GM03348 (cell line): ENCODE data around the gene ATOH8.
"Not testable (repeated sequence)": the region's sequence is repeated elsewhere in the genome, so short reads cannot be mapped to it uniquely, and the experiment has no call there.

Experiments
- DNase-seq: peaks from one replicate; pipeline ENCODE4 v3.0.0; 2012; ENCODE audit warnings: low spot score

The ATOH8 gene

DNA sequence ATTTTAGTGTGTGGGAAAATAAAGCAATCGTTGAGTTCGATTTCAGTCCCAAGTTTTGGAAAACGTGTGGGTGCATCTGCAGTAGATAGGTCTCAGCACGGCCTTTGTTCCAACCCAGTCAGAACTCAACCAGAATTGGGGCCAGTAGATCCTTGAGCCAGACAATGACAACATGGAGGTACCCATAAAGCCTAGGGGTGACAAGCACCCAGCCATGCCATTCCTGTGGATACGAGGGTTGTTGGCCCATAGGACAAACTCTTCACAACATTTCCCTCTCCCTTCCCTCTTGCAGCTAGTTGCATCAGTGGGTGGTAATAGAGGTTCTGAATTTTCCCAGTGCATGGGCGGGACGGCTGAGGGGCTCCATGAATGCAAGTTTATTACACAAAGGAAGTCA is 74.9 kb downstream of the ATOH8 start:
- no peak for DNase-seq

DNA sequence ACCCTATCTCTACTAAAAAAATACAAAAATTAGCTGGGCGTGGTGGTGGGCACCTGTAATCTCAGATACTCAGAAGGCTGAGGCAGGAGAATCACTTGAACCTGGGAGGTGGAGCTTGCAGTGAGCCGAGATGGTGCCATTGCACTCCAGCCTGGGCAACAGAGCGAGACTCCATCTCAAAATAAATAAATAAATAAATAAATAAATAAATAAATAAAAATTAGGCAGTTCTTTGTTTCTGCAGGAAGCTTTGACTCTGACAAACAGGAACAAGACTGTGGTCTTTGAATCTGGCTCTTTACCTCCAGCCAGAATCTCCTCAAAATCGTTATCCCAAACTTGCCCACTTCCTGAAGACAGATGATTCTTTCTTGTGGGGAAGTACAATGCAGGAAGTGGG is 75.6 kb downstream of the ATOH8 start:
- not testable (repeated sequence) for DNase-seq

DNA sequence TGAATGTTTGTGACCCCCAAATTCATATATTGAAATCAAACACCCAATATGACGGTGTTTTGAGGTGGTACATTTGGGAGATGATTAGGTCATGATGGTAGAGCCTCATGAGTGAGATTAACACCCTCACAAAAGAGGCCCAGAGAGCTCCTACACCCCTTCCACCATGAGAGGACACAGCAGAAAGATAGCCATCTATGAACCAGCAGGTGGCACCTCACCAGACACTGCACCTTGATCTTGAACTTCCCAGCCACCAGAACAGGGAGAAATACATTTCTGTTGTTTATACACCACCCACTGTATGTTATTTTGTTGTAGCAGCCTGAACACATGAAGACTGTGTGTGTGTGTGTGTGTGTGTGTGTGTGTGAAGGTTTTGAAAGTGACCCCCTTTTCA is 76.9 kb downstream of the ATOH8 start:
- no peak for DNase-seq

DNA sequence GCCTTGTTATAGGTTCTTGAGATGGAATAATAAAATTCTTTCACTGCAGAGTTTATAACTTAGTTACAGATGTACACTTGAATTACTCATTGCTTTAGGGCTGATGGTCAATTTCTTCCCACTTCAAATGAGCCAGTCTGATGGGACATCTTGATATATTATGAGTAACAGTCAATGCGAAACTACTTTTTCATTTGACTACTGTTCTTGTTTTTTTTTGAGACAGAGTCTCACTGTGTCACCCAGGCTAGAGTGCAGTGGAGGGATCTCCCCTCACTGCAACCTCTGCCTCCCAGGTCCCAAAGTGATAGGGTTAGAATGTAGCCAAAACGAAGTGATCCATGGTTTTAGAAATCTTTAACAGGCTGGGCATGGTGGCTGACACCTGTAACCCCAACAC is 77.9 kb downstream of the ATOH8 start:
- no peak for DNase-seq

DNA sequence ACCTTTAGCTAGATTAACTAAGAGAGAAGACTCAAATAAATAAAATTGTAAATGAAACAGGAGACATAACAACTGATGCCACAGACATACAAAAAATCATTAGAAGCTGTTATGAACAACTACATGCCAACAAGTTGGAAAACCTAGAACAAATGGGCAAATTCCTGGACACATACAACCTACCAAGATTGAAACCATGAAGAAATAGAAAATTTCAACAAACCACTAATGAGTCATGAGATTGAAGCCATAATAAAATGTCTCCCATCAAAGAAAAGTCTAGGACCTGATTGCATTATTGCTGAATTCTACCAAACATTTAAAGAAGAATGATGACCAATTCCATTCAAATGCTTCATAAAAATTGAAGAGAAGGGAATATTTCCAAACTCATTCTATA is 80.7 kb downstream of the ATOH8 start:
- DNase-seq = no peak
